Measurements from ENCODE around the gene KCNH8.

The KCNH8 gene

DNA sequence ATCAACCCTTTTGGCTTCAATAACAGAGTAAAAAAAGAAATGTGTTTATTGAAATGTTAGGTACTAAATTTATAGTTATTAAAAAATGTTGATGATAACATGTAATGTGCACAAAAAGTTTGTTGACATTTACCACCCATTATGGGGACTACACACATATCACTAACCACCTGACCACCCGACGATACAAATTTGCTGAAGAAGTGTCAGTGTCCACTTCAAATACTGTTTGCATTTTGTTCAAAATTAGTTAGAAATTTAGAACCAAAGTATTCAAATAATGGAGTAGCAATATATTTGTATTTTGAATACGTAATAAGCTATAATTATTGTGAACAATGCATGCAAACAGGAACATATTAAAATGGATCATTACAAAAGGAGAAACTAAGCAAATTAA is 54.4 kb downstream of the KCNH8 start:
- Histone ChIP-seq H3K9me2 (replicated peaks; ENCODE audit: control insufficient read depth, low read length) (no peaks in the 10 kb centered on the region), H4K20me1 (ENCODE audit: control insufficient read depth, insufficient read depth, low read depth, low read length) (no peaks in the 10 kb centered on the region), H3K79me2 (ENCODE audit: control insufficient read depth, low read length) (no peaks in the 10 kb centered on the region), H3K9me3 (ENCODE audit: control insufficient read depth, insufficient read depth, low read length) (no peaks in the 10 kb centered on the region), H3F3A (ENCODE audit: control insufficient read depth, insufficient read depth) (no peaks in the 10 kb centered on the region), H3K4me1 (ENCODE audit: control insufficient read depth, low read length) (no peaks in the 10 kb centered on the region), H3K27ac (ENCODE audit: low read depth, low read length) (no peak overlapping the region), H3K4me3 (ENCODE audit: low read length) (no peak overlapping the region), H3K4me2 (ENCODE audit: low read length) (no peak overlapping the region), H3K36me3 (ENCODE audit: control insufficient read depth, low read length) (no peaks in the 10 kb centered on the region), H3K27me3 (ENCODE audit: control insufficient read depth, low read length) (no peaks in the 10 kb centered on the region)
- no peak for TF ChIP-seq EZH2phosphoT487 (IDR thresholded peaks at IDR 0.05; ENCODE audit: borderline replicate concordance, low read length)
- TF ChIP-seq, protein P1, sequence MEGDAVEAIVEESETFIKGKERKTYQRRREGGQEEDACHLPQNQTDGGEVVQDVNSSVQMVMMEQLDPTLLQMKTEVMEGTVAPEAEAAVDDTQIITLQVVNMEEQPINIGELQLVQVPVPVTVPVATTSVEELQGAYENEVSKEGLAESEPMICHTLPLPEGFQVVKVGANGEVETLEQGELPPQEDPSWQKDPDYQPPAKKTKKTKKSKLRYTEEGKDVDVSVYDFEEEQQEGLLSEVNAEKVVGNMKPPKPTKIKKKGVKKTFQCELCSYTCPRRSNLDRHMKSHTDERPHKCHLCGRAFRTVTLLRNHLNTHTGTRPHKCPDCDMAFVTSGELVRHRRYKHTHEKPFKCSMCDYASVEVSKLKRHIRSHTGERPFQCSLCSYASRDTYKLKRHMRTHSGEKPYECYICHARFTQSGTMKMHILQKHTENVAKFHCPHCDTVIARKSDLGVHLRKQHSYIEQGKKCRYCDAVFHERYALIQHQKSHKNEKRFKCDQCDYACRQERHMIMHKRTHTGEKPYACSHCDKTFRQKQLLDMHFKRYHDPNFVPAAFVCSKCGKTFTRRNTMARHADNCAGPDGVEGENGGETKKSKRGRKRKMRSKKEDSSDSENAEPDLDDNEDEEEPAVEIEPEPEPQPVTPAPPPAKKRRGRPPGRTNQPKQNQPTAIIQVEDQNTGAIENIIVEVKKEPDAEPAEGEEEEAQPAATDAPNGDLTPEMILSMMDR (IDR thresholded peaks at IDR 0.05; ENCODE audit: low read depth, low read length, poor library complexity, severe bottlenecking), result no peak

DNA sequence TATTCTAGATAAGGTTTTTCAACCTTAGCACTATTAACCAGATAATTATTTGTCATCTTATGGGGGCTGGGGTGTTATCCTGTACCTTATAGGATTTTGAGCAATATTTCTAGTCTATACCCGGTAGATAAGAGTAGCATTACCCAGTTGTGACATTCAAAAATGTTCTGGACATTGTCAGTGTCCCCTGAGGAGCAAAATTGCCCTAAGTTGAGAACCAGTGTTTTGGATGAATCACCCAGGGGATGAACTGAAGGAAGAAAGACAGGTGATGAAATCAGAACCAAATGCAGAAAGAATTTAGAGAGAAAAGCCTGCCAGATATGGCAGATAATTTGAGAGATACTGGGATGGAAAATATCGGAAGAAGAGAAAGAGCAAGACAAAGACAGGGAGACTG is 58.2 kb downstream of the KCNH8 start:
- H3K4me3 ChIP-seq (ENCODE audit: low read length), result no peak overlapping the region
- no peak overlapping the region for H3K27ac ChIP-seq (ENCODE audit: low read depth, low read length)
- H3F3A ChIP-seq (ENCODE audit: control insufficient read depth, insufficient read depth), result no peaks in the 10 kb centered on the region
- no peaks in the 10 kb centered on the region for H3K36me3 ChIP-seq (ENCODE audit: control insufficient read depth, low read length)
- H3K27me3 ChIP-seq (ENCODE audit: control insufficient read depth, low read length), result no peaks in the 10 kb centered on the region
- no peaks in the 10 kb centered on the region for H3K9me3 ChIP-seq (ENCODE audit: control insufficient read depth, insufficient read depth, low read length)
- no peak overlapping the region for H3K4me2 ChIP-seq (ENCODE audit: low read length)
- TF ChIP-seq, protein P1 (IDR thresholded peaks at IDR 0.05; ENCODE audit: low read depth, low read length, poor library complexity, severe bottlenecking), result no peak
- no peak for TF ChIP-seq EZH2phosphoT487 (IDR thresholded peaks at IDR 0.05; ENCODE audit: borderline replicate concordance, low read length)
- H3K9me2 ChIP-seq (replicated peaks; ENCODE audit: control insufficient read depth, low read length), result no peaks in the 10 kb centered on the region
- H3K4me1 ChIP-seq (ENCODE audit: control insufficient read depth, low read length), result no peaks in the 10 kb centered on the region
- no peaks in the 10 kb centered on the region for H3K79me2 ChIP-seq (ENCODE audit: control insufficient read depth, low read length)
- H4K20me1 ChIP-seq (ENCODE audit: control insufficient read depth, insufficient read depth, low read depth, low read length), result no peaks in the 10 kb centered on the region

DNA sequence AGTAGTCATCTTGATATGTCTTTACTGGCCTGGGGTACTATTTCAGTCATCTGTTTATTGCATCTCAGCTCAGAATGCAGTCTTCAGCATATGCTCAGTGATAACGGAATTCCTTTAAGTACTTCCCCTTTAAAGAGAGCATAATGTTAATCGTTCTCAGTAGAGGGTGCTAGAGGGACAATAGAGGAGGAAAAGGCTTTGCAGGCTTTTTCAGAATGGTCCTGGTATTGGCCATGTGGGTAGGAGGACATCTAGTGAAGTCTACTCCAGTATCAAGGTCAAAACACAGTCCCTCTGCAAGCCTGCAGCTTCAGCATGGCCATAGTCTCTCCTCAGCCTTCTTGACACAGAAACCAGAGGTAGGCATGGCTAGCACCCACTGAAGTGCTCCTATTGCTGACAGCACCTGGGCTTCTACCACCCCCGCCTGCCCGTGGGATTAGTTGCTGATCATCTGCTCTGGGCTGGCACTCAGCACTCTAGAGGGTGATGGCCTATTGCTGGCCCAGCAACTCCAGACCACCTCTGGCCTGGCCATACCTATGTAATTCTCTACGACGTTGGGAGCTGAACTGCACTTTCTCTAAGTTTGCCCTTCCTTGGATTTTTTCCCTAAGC is 65.4 kb downstream of the KCNH8 start:
- TF ChIP-seq, protein P1 (IDR thresholded peaks at IDR 0.05; ENCODE audit: low read depth, low read length, poor library complexity, severe bottlenecking), result peak; percentile 63
- no peak for TF ChIP-seq EZH2phosphoT487 (IDR thresholded peaks at IDR 0.05; ENCODE audit: borderline replicate concordance, low read length)

More for the DNA sequence above, 65.4 kb downstream of the KCNH8 start:
- Histone ChIP-seq H3K27me3 (ENCODE audit: control insufficient read depth, low read length) (no peaks in the 10 kb centered on the region), H3K36me3 (ENCODE audit: control insufficient read depth, low read length) (no peaks in the 10 kb centered on the region), H3K79me2 (ENCODE audit: control insufficient read depth, low read length) (no peaks in the 10 kb centered on the region), H3K27ac (ENCODE audit: low read depth, low read length) (no peak overlapping the region), H3K4me2 (ENCODE audit: low read length) (no peak overlapping the region), H3K4me3 (ENCODE audit: low read length) (no peak overlapping the region), H4K20me1 (ENCODE audit: control insufficient read depth, insufficient read depth, low read depth, low read length) (no peaks in the 10 kb centered on the region), H3F3A (ENCODE audit: control insufficient read depth, insufficient read depth) (no peaks in the 10 kb centered on the region), H3K4me1 (ENCODE audit: control insufficient read depth, low read length) (peaks cover 9% of the 10 kb centered on the region), H3K9me3 (ENCODE audit: control insufficient read depth, insufficient read depth, low read length) (no peaks in the 10 kb centered on the region), H3K9me2 (replicated peaks; ENCODE audit: control insufficient read depth, low read length) (no peaks in the 10 kb centered on the region)

Measured in DOHH2 (cell line).